ENCODE measurements around the gene YWHAE.

DNA sequence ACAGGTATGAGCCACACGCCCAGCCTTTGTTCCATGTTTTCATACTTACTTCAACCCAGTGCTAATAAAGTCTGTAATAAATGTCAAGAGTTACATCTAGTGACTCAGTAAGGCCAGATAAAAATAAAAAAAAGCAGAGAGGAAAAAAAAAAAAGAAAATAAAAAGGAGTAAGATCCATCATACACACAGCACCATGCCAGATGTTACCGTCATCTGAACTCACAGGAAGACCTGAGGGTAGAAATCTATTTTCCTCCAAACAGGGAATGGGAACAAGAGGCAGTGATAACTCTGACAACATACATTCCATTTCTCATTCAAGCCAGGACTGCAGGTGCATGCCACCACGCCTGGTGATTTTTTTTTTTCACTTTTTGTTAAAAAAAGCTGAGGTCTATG lies 35.3 kb upstream of the YWHAE start:
- no peak for TF ChIP-seq POLR2A (IDR thresholded peaks at IDR 0.05)
- TF ChIP-seq, protein P1, sequence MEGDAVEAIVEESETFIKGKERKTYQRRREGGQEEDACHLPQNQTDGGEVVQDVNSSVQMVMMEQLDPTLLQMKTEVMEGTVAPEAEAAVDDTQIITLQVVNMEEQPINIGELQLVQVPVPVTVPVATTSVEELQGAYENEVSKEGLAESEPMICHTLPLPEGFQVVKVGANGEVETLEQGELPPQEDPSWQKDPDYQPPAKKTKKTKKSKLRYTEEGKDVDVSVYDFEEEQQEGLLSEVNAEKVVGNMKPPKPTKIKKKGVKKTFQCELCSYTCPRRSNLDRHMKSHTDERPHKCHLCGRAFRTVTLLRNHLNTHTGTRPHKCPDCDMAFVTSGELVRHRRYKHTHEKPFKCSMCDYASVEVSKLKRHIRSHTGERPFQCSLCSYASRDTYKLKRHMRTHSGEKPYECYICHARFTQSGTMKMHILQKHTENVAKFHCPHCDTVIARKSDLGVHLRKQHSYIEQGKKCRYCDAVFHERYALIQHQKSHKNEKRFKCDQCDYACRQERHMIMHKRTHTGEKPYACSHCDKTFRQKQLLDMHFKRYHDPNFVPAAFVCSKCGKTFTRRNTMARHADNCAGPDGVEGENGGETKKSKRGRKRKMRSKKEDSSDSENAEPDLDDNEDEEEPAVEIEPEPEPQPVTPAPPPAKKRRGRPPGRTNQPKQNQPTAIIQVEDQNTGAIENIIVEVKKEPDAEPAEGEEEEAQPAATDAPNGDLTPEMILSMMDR (IDR thresholded peaks at IDR 0.05): no peak
